ENCODE results near the gene SYCP2.
"Not testable (repeated sequence)": the region's sequence is repeated elsewhere in the genome, so short reads cannot be mapped to it uniquely, and the experiment has no call there.

Gene SYCP2

GRCh38 chr20:59903621-59904020 lies 29.8 kb downstream of the SYCP2 start:
- TF ChIP-seq CTCF (IDR thresholded peaks at IDR 0.05; ENCODE audit: low read depth, low read length): no peak
- DNase-seq (ENCODE audit: extremely low read depth, low read depth): no peak

- DNase-seq (ENCODE audit: extremely low read depth, low read depth): no peak
- TF ChIP-seq CTCF (IDR thresholded peaks at IDR 0.05; ENCODE audit: low read depth, low read length): no peak
Observed at GRCh38 chr20:59902470-59902869, 31.0 kb downstream of the SYCP2 start.

- no peak for TF ChIP-seq CTCF (IDR thresholded peaks at IDR 0.05; ENCODE audit: low read depth, low read length)
- no peak for DNase-seq (ENCODE audit: extremely low read depth, low read depth)
Observed at GRCh38 chr20:59895908-59896307, 37.5 kb downstream of the SYCP2 start.

GRCh38 chr20:59891581-59891980 lies 41.9 kb downstream of the SYCP2 start:
- DNase-seq (ENCODE audit: extremely low read depth, low read depth): no peak
- no peak for TF ChIP-seq CTCF (IDR thresholded peaks at IDR 0.05; ENCODE audit: low read depth, low read length)

- not testable (repeated sequence) for DNase-seq (ENCODE audit: extremely low read depth, low read depth)
Observed at GRCh38 chr20:59890035-59890434, 43.4 kb downstream of the SYCP2 start.

GRCh38 chr20:59888050-59888449 lies 45.4 kb downstream of the SYCP2 start:
- TF ChIP-seq CTCF (IDR thresholded peaks at IDR 0.05; ENCODE audit: low read depth, low read length): no peak
- no peak for DNase-seq (ENCODE audit: extremely low read depth, low read depth)

- DNase-seq (ENCODE audit: extremely low read depth, low read depth): no peak
- TF ChIP-seq CTCF (IDR thresholded peaks at IDR 0.05; ENCODE audit: low read depth, low read length): no peak
Observed at GRCh38 chr20:59884494-59884893, 48.9 kb downstream of the SYCP2 start.

GRCh38 chr20:59880198-59880597 lies 53.2 kb downstream of the SYCP2 start:
- TF ChIP-seq CTCF (IDR thresholded peaks at IDR 0.05; ENCODE audit: low read depth, low read length): no peak
- DNase-seq (ENCODE audit: extremely low read depth, low read depth): no peak
